AG09319 (cell line): ENCODE measurements around the gene NOTO.

Experiments
- DNase-seq: peaks from one replicate; pipeline ENCODE4 v3.0.0-alpha.2; 2010; ENCODE audit warnings: low read depth; ENCODE audit errors: extremely low read depth
- TF ChIP-seq, protein P1 (sequence below): IDR thresholded peaks from 2 replicates; pipeline ENCODE4 v1.5.1; 2011; ENCODE audit warnings: low read depth, mild to moderate bottlenecking, inconsistent platforms, low read length, moderate library complexity

NOTO gene

DNA sequence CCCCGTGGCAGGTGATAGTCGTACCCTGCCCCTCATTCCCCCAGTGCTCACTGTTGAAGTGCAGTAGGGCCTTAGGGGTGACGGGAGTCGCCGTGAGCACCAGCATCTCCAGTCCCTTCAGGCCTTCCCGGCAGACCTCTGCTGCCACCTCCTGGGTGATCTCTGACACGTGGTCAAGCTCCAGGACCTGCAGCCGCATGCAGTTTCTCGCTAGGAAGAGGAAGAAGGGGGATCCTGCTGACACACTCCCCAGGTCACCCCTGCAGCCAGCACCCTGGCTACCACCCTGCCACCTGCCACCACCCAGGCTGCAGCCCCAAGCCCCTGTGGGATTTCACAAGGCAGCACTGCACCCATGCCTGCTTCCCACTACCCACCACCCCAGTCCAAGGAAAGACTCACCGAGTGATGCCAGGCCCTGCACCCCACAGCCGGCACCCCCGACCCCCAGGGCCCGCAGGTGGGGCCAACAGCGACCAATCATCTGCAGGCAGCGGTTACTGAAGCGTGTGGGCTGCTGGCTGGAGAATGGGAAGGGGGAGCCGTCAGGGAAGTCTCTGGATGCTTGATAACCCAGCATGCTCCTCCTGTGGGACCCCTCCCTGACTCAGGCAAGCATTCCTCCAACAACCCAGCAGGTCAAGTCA, 58.1 kb downstream of the NOTO start:
- no peak for DNase-seq
- TF ChIP-seq, protein P1, sequence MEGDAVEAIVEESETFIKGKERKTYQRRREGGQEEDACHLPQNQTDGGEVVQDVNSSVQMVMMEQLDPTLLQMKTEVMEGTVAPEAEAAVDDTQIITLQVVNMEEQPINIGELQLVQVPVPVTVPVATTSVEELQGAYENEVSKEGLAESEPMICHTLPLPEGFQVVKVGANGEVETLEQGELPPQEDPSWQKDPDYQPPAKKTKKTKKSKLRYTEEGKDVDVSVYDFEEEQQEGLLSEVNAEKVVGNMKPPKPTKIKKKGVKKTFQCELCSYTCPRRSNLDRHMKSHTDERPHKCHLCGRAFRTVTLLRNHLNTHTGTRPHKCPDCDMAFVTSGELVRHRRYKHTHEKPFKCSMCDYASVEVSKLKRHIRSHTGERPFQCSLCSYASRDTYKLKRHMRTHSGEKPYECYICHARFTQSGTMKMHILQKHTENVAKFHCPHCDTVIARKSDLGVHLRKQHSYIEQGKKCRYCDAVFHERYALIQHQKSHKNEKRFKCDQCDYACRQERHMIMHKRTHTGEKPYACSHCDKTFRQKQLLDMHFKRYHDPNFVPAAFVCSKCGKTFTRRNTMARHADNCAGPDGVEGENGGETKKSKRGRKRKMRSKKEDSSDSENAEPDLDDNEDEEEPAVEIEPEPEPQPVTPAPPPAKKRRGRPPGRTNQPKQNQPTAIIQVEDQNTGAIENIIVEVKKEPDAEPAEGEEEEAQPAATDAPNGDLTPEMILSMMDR: peak; percentile 57
